WERI-Rb-1 (cell line): ENCODE results near the gene HADHA.

Experiments used
- DNase-seq: peaks from one replicate; pipeline ENCODE4 v3.0.0-alpha.2; 2020
- H3K27ac ChIP-seq: fragments of 250-450 bp; sonication (Bioruptor Pico); 2 replicates; pipeline ENCODE4 v1.5.1; 2020; ENCODE audit warnings: mild to moderate bottlenecking, moderate library complexity
- H3K27me3 ChIP-seq: fragments of 250-450 bp; sonication (Bioruptor Pico); 2 replicates; pipeline ENCODE4 v1.5.1; 2021; ENCODE audit warnings: mild to moderate bottlenecking, low read depth, moderate library complexity; ENCODE audit not compliant: insufficient read depth, severe bottlenecking
- H3K36me3 ChIP-seq: fragments of 250-450 bp; sonication (Bioruptor Pico); 2 replicates; pipeline ENCODE4 v1.5.1; 2020; ENCODE audit warnings: mild to moderate bottlenecking, moderate library complexity
- H3K4me3 ChIP-seq: 2 replicates; pipeline ENCODE4 v1.5.1; 2011; ENCODE audit warnings: low read depth, mild to moderate bottlenecking, control low read depth, low read length
- H3K9me3 ChIP-seq: fragments of 250-450 bp; sonication (Bioruptor Pico); 2 replicates; pipeline ENCODE4 v1.5.1; 2021; ENCODE audit warnings: mild to moderate bottlenecking, moderate library complexity; ENCODE audit not compliant: severe bottlenecking
- CTCF ChIP-seq: IDR thresholded peaks from 2 replicates; pipeline ENCODE4 v1.5.1; 2011; ENCODE audit warnings: low read depth, mild to moderate bottlenecking, control low read depth, inconsistent platforms, low read length

HADHA gene

DNA sequence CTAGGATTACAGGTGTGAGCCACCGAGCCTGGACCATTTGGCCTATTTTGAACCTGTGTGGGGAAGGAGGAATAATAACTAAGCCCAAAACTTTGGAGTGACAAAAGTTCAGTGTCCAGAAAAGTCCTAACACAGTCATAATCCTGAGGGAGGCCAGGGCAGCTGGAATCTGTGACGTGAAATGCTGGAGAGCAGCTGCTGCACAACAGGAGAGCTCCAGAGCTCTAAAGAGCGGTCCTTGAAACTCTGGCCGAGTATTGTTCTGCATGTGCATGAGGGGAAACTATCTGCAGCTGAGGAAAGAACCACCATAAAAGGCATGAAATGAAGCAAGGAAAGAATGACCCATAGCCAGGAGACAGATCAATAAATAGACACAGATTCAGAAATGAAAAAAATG is 27.8 kb downstream of the HADHA start:
- Histone ChIP-seq H3K27ac (no peak overlapping the region), H3K4me3 (no peak overlapping the region), H3K9me3 (peaks cover 4% of the 10 kb centered on the region), H3K27me3 (no peaks in the 10 kb centered on the region), H3K36me3 (peaks cover 54% of the 10 kb centered on the region)
- DNase-seq = no peak
- no peak for TF ChIP-seq CTCF

GRCh38 chr2:26215833-26216232 is 28.6 kb downstream of the HADHA start:
- Histone ChIP-seq H3K4me3 (no peak overlapping the region), H3K27ac (no peak overlapping the region), H3K36me3 (peaks cover 56% of the 10 kb centered on the region), H3K27me3 (no peaks in the 10 kb centered on the region), H3K9me3 (peaks cover 4% of the 10 kb centered on the region)
- no peak for TF ChIP-seq CTCF
- no peak for DNase-seq

DNA sequence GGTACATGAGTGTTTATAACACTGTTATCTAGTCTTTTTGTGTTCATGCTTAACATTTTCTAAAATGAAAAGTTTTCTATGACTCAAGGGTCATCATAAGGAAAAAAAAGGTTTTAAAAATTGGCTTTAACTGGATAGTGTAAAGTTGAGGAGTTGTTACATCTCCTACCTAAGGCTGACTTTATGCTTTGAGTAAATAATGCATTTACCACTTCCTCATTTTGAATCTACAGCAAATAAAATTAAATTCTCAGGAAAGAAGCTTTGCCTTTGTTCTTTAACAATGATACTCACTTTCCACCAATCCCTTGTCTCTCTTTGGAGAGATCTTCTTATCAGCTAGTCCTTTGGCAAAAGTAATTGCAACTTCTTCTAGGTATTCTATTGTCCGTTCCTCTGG is 29.7 kb downstream of the HADHA start:
- H3K9me3 ChIP-seq = peaks cover 4% of the 10 kb centered on the region
- H3K4me3 ChIP-seq = no peak overlapping the region
- peaks cover 63% of the 10 kb centered on the region for H3K36me3 ChIP-seq
- no peak for DNase-seq
- no peak overlapping the region for H3K27ac ChIP-seq
- TF ChIP-seq CTCF = no peak
- H3K27me3 ChIP-seq = no peaks in the 10 kb centered on the region

GRCh38 chr2:26212011-26212410 is 32.4 kb downstream of the HADHA start:
- DNase-seq = no peak
- no peaks in the 10 kb centered on the region for H3K27me3 ChIP-seq
- H3K36me3 ChIP-seq = peaks cover 71% of the 10 kb centered on the region
- H3K4me3 ChIP-seq = no peak overlapping the region
- H3K27ac ChIP-seq = no peak overlapping the region
- TF ChIP-seq CTCF = no peak
- H3K9me3 ChIP-seq = no peaks in the 10 kb centered on the region

GRCh38 chr2:26203906-26204305 is 40.5 kb downstream of the HADHA start:
- Histone ChIP-seq H3K27ac (no peak overlapping the region; the same call in 1 of the 2 replicates), H3K9me3 (no peaks in the 10 kb centered on the region), H3K36me3 (peaks cover 43% of the 10 kb centered on the region), H3K27me3 (no peaks in the 10 kb centered on the region), H3K4me3 (no peak overlapping the region)
- no peak for TF ChIP-seq CTCF
- no peak for DNase-seq

DNA sequence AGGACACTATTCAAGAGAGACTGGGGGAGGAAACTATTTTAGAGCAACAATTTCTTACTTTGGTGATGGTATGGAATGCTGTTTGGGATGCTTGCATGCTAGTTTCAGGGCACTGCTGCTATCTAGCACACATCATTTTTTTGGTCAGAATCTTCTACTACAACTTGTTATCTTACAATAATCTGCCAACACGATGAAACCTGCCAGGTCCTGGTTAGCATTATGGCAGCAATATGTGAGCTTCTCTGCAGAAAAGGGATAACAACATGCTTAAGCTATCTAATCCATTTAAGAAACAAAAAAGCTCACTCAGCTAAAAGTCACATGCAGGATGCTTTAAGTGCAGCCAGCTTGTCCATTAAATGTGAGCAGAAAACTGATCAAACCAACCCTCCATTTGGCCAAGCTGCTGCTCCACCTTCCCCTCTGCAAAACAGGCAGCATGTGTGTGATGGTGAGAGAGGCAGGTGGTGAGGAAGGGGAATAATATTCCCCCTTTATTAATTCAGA is 41.4 kb downstream of the HADHA start:
- Histone ChIP-seq H3K27me3 (no peaks in the 10 kb centered on the region), H3K27ac (no peak overlapping the region), H3K4me3 (no peak overlapping the region), H3K36me3 (peaks cover 43% of the 10 kb centered on the region), H3K9me3 (no peaks in the 10 kb centered on the region)
- no peak for TF ChIP-seq CTCF
- no peak for DNase-seq
